ENCODE results near the gene PDIA4.

The PDIA4 gene

GRCh38 chr7:148964483-148965267 lies 63.6 kb downstream of the PDIA4 start:
- DNase-seq: no peak

DNA sequence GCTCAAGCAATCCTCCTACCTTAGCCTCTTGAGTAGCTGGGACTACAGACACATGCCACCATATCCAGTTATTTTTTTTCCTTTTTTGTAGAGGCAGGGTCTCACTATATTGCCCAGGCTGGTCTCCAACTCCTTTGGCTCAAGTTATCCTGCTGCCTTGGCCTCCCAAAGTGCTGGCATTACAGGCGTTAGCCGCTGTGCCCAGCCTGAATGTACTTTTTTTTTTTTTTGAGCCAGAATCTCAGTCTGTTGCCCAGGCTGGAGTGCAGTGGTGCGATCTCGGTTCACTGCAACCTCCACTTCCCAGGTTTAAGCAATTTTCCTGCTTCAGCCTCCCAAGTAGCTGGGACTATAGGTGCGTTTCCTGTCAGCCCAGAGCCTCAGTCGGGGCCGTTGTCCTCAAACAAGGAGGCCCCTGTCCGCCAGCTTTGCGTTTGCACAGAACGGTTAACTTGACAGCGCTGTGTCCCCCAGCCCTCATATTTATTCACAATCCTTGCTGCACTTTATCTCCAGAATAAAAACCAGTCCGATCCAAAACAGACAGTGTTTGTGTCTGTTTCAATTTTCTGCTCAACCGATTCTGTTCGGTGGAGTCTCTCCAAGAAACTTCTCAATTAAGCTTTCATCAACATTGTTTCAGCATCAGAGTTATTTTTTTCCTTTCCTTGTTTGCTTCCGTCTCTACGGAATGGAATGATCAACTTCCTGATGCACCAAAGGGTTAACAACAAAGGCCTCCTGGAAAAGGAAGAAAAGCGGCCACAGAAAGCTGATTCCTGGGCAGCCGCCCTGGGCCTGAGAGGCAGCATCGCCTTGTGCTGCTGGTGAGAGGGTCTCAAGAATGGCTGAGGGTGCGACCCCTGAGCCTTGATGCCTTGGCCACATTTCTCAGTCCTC lies 64.5 kb downstream of the PDIA4 start:
- no peak for DNase-seq

- DNase-seq: peak; percentile 68
Measured at GRCh38 chr7:148962823-148963582, 65.3 kb downstream of the PDIA4 start.

DNA sequence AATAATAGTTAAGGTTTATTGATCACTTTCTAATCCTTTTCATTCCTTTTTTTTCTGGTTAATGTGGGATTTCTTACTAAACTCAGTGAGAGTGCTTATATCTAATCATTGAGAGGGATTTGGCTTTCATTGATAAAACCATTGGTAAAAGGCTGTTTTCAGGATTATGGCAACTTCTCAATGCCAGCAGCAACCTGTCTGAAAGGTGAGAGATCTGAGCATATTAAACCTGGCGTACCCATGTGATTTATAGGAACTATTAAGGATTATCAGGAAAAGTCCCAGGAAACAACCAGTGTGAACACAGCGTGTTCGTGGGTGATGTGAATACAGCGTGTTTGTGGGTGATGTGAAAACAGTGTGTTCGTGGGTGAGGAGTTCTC lies 65.9 kb downstream of the PDIA4 start:
- no peak for DNase-seq

GRCh38 chr7:148959726-148960125 lies 68.6 kb downstream of the PDIA4 start:
- no peak for DNase-seq

- DNase-seq: no peak
Measured at GRCh38 chr7:148958061-148958460, 70.2 kb downstream of the PDIA4 start.

GRCh38 chr7:148954766-148955165 lies 73.5 kb downstream of the PDIA4 start:
- no peak for DNase-seq

GRCh38 chr7:148953676-148954075 lies 74.6 kb downstream of the PDIA4 start:
- no peak for DNase-seq
